NCI-H1105 treated with DMSO at 0.1 percent for 48 hours (cell line): ENCODE data around the gene CELSR2.

ENCODE experiments used
- DNase-seq: peaks from one replicate; lab custom pipeline; 2025; lab: John Stamatoyannopoulos, UW

The CELSR2 gene

GRCh38 chr1:109306832-109307273 lies 57.5 kb downstream of the CELSR2 start, which contains the start of gene MYBPHL:
Gene MYBPHL, minus strand, starts transcription at chr1:109307011. Its CDS starts 20 bp downstream, at chr1:109306991.
- DNase-seq = no peak

GRCh38 chr1:109307274-109308021 lies 58.1 kb downstream of the CELSR2 start:
- peak; percentile 80 for DNase-seq

- DNase-seq = no peak
Measured at GRCh38 chr1:109309347-109309746, 60.0 kb downstream of the CELSR2 start.

GRCh38 chr1:109312246-109312645 lies 62.9 kb downstream of the CELSR2 start:
- DNase-seq = no peak

- DNase-seq = no peak
Measured at GRCh38 chr1:109312978-109313775, 63.8 kb downstream of the CELSR2 start.

- DNase-seq = no peak
Measured at GRCh38 chr1:109314795-109315194, 65.5 kb downstream of the CELSR2 start.

GRCh38 chr1:109315288-109315687 lies 65.9 kb downstream of the CELSR2 start:
- no peak for DNase-seq

GRCh38 chr1:109316506-109316905 lies 67.2 kb downstream of the CELSR2 start:
- no peak for DNase-seq

- DNase-seq = no peak
Measured at GRCh38 chr1:109319114-109319513, 69.8 kb downstream of the CELSR2 start.

GRCh38 chr1:109322974-109323373 lies 73.6 kb downstream of the CELSR2 start:
- DNase-seq = no peak
